B cell (primary cell): ENCODE results near the gene TMED9. TPM values are rescaled to one million over a fixed set of nuclear protein-coding genes. Genes with fewer than 3 reads are reported as not detected.

Experiments used
- ATAC-seq: fragments of 200-7000 bp; cut with Tn5 transposase; one replicate; pipeline ENCODE4 v1.10.0; 2021; ENCODE audit warnings: low read depth, mild to moderate bottlenecking, moderate number of reproducible peaks, moderate library complexity
- CTCF ChIA-PET: fragments of 350-600 bp; sonication (Branson Sonifier 250); formaldehyde crosslinking; loops from one replicate; lab custom pipeline; 2021; ENCODE audit warnings: antibody characterized with exemption, inconsistent platforms; lab: Charles Lee
- POLR2A ChIA-PET: fragments of 350-600 bp; sonication (Branson Sonifier 250); formaldehyde crosslinking; loops from one replicate; lab custom pipeline; 2021; ENCODE audit warnings: antibody characterized with exemption; lab: Charles Lee
- DNase-seq: peaks from one replicate; pipeline ENCODE4 v3.0.0; 2013
- H2AFZ ChIP-seq: 2 replicates; pipeline ENCODE4 v1.6.1; 2012; ENCODE audit warnings: mild to moderate bottlenecking, low read depth, low read length; ENCODE audit not compliant: insufficient read depth, poor library complexity, severe bottlenecking
- H3K27ac ChIP-seq, 2 donors: 1 replicate in 1 of 2; 2 replicates in 1 of 2; pipeline ENCODE4 v1.5.1; 2012 to 2013; ENCODE audit warnings: low read length in 2 of 2, mild to moderate bottlenecking in 2 of 2, moderate library complexity in 1 of 2
- H3K27me3 ChIP-seq, 4 experiments: fragments of 200-600 bp in 1 of 4; sonication (generic) in 1 of 4; replicated peaks in 1 of 4; 1 replicate in 2 of 4; 2 replicates in 2 of 4; pipeline versions ENCODE4 v1.6.1 to v1.7.0; 2013 to 2016; ENCODE audit warnings: low read length in 3 of 4, mild to moderate bottlenecking in 2 of 4, mixed read lengths in 1 of 4, moderate library complexity in 1 of 4; ENCODE audit not compliant: insufficient read depth in 4 of 4, control insufficient read depth in 3 of 4; ENCODE audit errors: control extremely low read depth in 1 of 4
- H3K36me3 ChIP-seq, 2 experiments: replicated peaks in 1 of 2; 1 replicate in 1 of 2; 2 replicates in 1 of 2; pipeline versions ENCODE4 v1.6.1 to v1.7.1; 2013; ENCODE audit warnings: low read length in 1 of 2; ENCODE audit not compliant: insufficient read depth in 2 of 2, control insufficient read depth in 1 of 2; ENCODE audit errors: control extremely low read depth in 1 of 2, extremely low read depth in 1 of 2
- H3K4me1 ChIP-seq, 2 donors: fragments of 200-600 bp in 1 of 2; sonication (generic) in 1 of 2; 1 replicate in 1 of 2; 2 replicates in 1 of 2; pipeline versions ENCODE4 v1.5.1 to v1.6.1; 2013 to 2017; ENCODE audit warnings: low read length in 2 of 2; ENCODE audit not compliant: control insufficient read depth in 2 of 2, insufficient read depth in 2 of 2
- H3K4me2 ChIP-seq: replicated peaks from 2 replicates; pipeline ENCODE3; 2012; ENCODE audit warnings: mild to moderate bottlenecking, low read depth, low read length; ENCODE audit not compliant: poor library complexity, severe bottlenecking
- H3K4me3 ChIP-seq, 5 experiments: fragments of 200-600 bp in 1 of 5; sonication (generic) in 1 of 5; 1 replicate in 3 of 5; 2 replicates in 2 of 5; pipeline versions ENCODE4 v1.5.1 to v1.7.0; 2011 to 2016; ENCODE audit warnings: low read length in 4 of 5, mild to moderate bottlenecking in 4 of 5, low read depth in 2 of 5, control low read depth in 1 of 5, moderate library complexity in 1 of 5; ENCODE audit not compliant: insufficient read depth in 1 of 5; ENCODE audit errors: control extremely low read depth in 1 of 5, extremely low read depth in 1 of 5
- H3K79me2 ChIP-seq: fragments of 200-600 bp; sonication (generic); one replicate; pipeline ENCODE4 v1.6.0; 2016; ENCODE audit warnings: low read length; ENCODE audit not compliant: control insufficient read depth, insufficient read depth
- H3K9ac ChIP-seq: fragments of 200-600 bp; sonication (generic); 2 replicates; pipeline ENCODE4 v1.6.1; 2017; ENCODE audit warnings: mild to moderate bottlenecking, low read length, moderate library complexity
- H3K9me3 ChIP-seq, 3 donors: one replicate each; pipeline versions ENCODE4 v1.6.1 to v1.7.1; 2013; ENCODE audit warnings: low read length in 2 of 3; ENCODE audit not compliant: control insufficient read depth in 2 of 3, insufficient read depth in 1 of 3; ENCODE audit errors: control extremely low read depth in 1 of 3
- H4K20me1 ChIP-seq: 2 replicates; pipeline ENCODE4 v1.6.0; 2012; ENCODE audit warnings: mild to moderate bottlenecking, low read length; ENCODE audit not compliant: insufficient read depth, control insufficient read depth, poor library complexity, severe bottlenecking
- H3K27ac Mint-ChIP-seq: one replicate; pipeline ENCODE4 v1.8.0; 2021; ENCODE audit warnings: mixed read lengths
- H3K27me3 Mint-ChIP-seq: one replicate; pipeline ENCODE4 v1.8.0; 2021; ENCODE audit warnings: mixed read lengths
- H3K4me1 Mint-ChIP-seq: one replicate; pipeline ENCODE4 v1.8.0; 2021; ENCODE audit warnings: mixed read lengths
- H3K4me3 Mint-ChIP-seq: one replicate; pipeline ENCODE4 v1.8.0; 2021; ENCODE audit warnings: mixed read lengths
- H3K9me3 Mint-ChIP-seq: one replicate; pipeline ENCODE4 v1.8.0; 2022; ENCODE audit warnings: mixed read lengths; ENCODE audit not compliant: insufficient read depth
- EZH2 ChIP-seq: IDR thresholded peaks from 2 replicates; pipeline ENCODE4 v1.6.1; 2012; ENCODE audit warnings: borderline replicate concordance, low read depth, mild to moderate bottlenecking, moderate library complexity, low read length; ENCODE audit not compliant: insufficient read depth, poor library complexity, severe bottlenecking
- WGBS: methylation state at CpG from one replicate; pipeline ENCODE4 v1.1.5; 2013; ENCODE audit warnings: missing lambda C conversion rate; ENCODE audit not compliant: insufficient coverage; 5-methylcytosine and 5-hydroxymethylcytosine counted together
- intact Hi-C: fragments of 100-400 bp; cut with micrococcal nuclease; formaldehyde crosslinking; loops from one replicate; pipeline ENCODE4 v1.10.0; 2022
- polyA plus RNA-seq: library from polyadenylated mRNA; depleted of rRNA; stranded (reverse); fragments of >200 nt; gene quantifications from 2 replicates; pipeline ENCODE4 v1.2.3, GENCODE V29; 2012
- total RNA-seq, 2 donors: library from RNA; stranded (reverse); fragments of 120-200 nt in 1 of 2; gene quantifications; 1 replicate in 1 of 2; 2 replicates in 1 of 2; pipeline versions ENCODE4 v1.2.3 to v1.2.4, GENCODE V29; 2013 to 2022
- TF ChIP-seq, protein P1 (sequence below): fragments of 200-600 bp; IDR thresholded peaks from one replicate; pipeline ENCODE4 v1.8.0; 2022; ENCODE audit warnings: antibody characterized with exemption, mild to moderate bottlenecking

The TMED9 gene
- total and polyA plus RNA-seq, 2 donors (not counting 1 experiment from before 2014, with no cell fraction given): 54.7 to 67.6 TPM

DNA sequence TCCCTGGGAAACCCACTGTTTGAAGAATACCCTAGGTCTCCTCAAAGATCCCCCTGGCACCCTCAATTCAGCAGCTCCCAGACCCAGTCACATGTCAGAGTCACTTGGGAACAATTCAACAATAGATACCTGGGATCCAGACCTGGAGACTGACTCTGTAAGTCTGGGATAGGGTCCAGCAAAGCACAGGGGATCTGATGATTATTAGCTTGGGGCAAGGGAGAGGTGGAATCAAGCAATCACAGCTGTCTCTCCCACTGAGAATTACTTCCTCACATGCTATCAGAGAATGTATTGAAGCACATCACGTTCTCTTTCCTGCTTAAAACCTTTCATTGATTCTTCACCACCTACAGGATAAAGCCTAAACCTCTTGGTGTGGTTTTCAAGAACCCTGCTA is 43.5 kb upstream of the TMED9 start:
- 55% methylated on average over 1 of the region's 1 CpG for WGBS
- Histone ChIP-seq H2AFZ (no peak overlapping the region), H3K4me3 (no peak overlapping the region), H3K9ac (no peak overlapping the region), H3K9me3 (no peaks in the 10 kb centered on the region), H3K4me2 (no peak overlapping the region), H3K79me2 (peaks cover 84% of the 10 kb centered on the region), H3K4me1 (peaks cover 13 to 17% of the 10 kb centered on the region in 2 donors), H3K27me3 (no peaks in the 10 kb centered on the region), H3K27ac (no peak overlapping the region), H4K20me1 (peaks cover 64% of the 10 kb centered on the region), H3K36me3 (peaks cover 2 to 24% of the 10 kb centered on the region in 2 experiments)
- DNase-seq: no peak
- no peak overlapping the region for H3K27ac Mint-ChIP-seq
- peaks cover 31% of the 10 kb centered on the region for H3K4me1 Mint-ChIP-seq
- no peak for ATAC-seq
- intact Hi-C loops: no loop called here
- ChIA-PET POLR2A (interaction anchor here (0.7 kb wide), 1 partner anchor 144 kb away, joined by 5 read pairs; no protein-coding TSS in a partner anchor), CTCF (interaction anchor here (0.8 to 1.4 kb wide), 3 partner anchors 8 to 239 kb away, joined by 3 to 4 read pairs (median 3); no protein-coding TSS in a partner anchor)
- no peaks in the 10 kb centered on the region for H3K9me3 Mint-ChIP-seq
- H3K27me3 Mint-ChIP-seq: no peaks in the 10 kb centered on the region
- TF ChIP-seq, protein P1, sequence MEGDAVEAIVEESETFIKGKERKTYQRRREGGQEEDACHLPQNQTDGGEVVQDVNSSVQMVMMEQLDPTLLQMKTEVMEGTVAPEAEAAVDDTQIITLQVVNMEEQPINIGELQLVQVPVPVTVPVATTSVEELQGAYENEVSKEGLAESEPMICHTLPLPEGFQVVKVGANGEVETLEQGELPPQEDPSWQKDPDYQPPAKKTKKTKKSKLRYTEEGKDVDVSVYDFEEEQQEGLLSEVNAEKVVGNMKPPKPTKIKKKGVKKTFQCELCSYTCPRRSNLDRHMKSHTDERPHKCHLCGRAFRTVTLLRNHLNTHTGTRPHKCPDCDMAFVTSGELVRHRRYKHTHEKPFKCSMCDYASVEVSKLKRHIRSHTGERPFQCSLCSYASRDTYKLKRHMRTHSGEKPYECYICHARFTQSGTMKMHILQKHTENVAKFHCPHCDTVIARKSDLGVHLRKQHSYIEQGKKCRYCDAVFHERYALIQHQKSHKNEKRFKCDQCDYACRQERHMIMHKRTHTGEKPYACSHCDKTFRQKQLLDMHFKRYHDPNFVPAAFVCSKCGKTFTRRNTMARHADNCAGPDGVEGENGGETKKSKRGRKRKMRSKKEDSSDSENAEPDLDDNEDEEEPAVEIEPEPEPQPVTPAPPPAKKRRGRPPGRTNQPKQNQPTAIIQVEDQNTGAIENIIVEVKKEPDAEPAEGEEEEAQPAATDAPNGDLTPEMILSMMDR: no peak
- TF ChIP-seq EZH2: no peak
- no peak overlapping the region for H3K4me3 Mint-ChIP-seq

DNA sequence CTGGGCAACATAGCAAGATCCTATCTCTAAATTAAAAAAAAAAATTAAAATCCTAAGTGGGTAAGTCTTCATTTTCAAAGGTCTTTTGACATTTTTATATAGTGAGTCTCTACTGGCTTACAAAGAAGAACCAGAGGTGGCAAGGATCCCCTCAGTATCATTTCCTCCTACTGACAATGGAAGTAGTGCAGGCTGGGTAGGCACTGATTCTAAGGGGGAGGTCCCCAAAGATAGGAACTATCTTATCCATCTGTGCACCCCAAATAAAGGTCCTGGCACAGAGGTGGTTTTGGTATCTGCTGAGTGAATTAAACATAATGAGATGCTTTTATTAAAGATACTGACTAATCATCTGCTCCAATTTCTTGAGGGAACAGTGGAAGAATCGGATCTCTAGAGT is 41.9 kb upstream of the TMED9 start:
- Histone ChIP-seq H3K9ac (no peak overlapping the region), H3K4me3 (no peak overlapping the region), H3K4me2 (no peak overlapping the region), H3K36me3 (peaks cover 2 to 21% of the 10 kb centered on the region in 2 experiments), H4K20me1 (peaks cover 61% of the 10 kb centered on the region), H3K27ac (no peak overlapping the region), H3K4me1 (peaks cover 18 to 26% of the 10 kb centered on the region in 2 donors), H2AFZ (no peak overlapping the region), H3K27me3 (no peaks in the 10 kb centered on the region), H3K9me3 (no peaks in the 10 kb centered on the region), H3K79me2 (peaks cover 86% of the 10 kb centered on the region)
- intact Hi-C loops: no loop called here
- Mint-ChIP-seq H3K4me1 (peaks cover 38% of the 10 kb centered on the region), H3K27ac (no peak overlapping the region), H3K27me3 (no peaks in the 10 kb centered on the region), H3K4me3 (no peak overlapping the region), H3K9me3 (no peaks in the 10 kb centered on the region)
- POLR2A ChIA-PET: interaction anchor here (0.5 kb wide), 1 partner anchor 39 kb away, joined by 3 read pairs; no protein-coding TSS in a partner anchor
- ATAC-seq (no peak), DNase-seq (peak; percentile 42)
- WGBS: no CpG with 5 or more reads among the region's 1 CpG
- TF ChIP-seq, protein P1: no peak
- TF ChIP-seq EZH2: no peak
- CTCF ChIA-PET: no interaction called here
